Activated CD4-positive, alpha-beta memory T cell treated with anti-CD3 and anti-CD28 coated beads, Interleukin-2, amount 10 ng/mL, durations not matched to agents 7 days and 5 days (primary cell): ENCODE measurements around the gene FNDC1. TPM values are rescaled to one million over a fixed set of nuclear protein-coding genes. Genes with fewer than 3 reads are reported as not detected.

Experiments used
- CTCF ChIA-PET: fragments of 350-600 bp; sonication (Branson Sonifier 250); formaldehyde crosslinking; loops from one replicate; lab custom pipeline; 2021; ENCODE audit warnings: antibody characterized with exemption, inconsistent platforms; lab: Charles Lee
- POLR2A ChIA-PET: fragments of 350-600 bp; sonication (Branson Sonifier 250); formaldehyde crosslinking; loops from one replicate; lab custom pipeline; 2021; ENCODE audit warnings: antibody characterized with exemption; lab: Charles Lee
- DNase-seq: peaks from one replicate; pipeline ENCODE4 v3.0.0-alpha.2; 2020
- H3K27ac Mint-ChIP-seq: one replicate; pipeline ENCODE4 v1.8.0; 2021; ENCODE audit warnings: mild to moderate bottlenecking, mixed read lengths
- H3K27me3 Mint-ChIP-seq: one replicate; pipeline ENCODE4 v1.8.0; 2021; ENCODE audit warnings: mixed read lengths
- H3K36me3 Mint-ChIP-seq: one replicate; pipeline ENCODE4 v1.8.0; 2021; ENCODE audit warnings: low read depth, mixed read lengths
- H3K4me1 Mint-ChIP-seq: one replicate; pipeline ENCODE4 v1.8.0; 2021; ENCODE audit warnings: mixed read lengths
- H3K4me3 Mint-ChIP-seq: one replicate; pipeline ENCODE4 v1.8.0; 2021; ENCODE audit warnings: mild to moderate bottlenecking, mixed read lengths
- H3K9me3 Mint-ChIP-seq: one replicate; pipeline ENCODE4 v1.8.0; 2021; ENCODE audit warnings: mixed read lengths
- total RNA-seq, 2 experiments: library from RNA; stranded (reverse); gene quantifications; one replicate each; pipeline ENCODE4 v1.2.3, GENCODE V29; 2021

The FNDC1 gene
- total RNA-seq, 2 experiments from 2014 or later, result not detected

DNA sequence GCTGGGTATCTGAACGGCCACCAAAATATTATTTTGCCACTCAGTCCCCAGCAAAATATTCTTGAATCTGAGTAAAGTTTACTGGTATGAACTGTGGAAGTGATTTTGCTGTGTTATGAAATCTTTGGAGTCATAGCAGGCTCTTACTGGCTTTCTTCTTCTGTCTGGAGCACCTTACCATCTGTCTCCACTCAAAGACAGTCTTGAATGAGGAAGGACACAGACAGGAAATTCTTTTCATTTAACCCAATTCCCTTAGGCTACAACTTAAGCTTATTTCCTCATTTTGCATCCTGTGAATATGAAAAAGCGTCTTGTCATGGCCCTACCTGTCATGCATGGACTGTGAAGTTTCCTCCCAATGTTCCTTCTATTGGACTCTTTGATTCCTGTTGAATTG lies 24.7 kb downstream of the FNDC1 start:
- no peak for DNase-seq
- H3K27me3 Mint-ChIP-seq, result peaks cover 28% of the 10 kb centered on the region
- no peak overlapping the region for H3K27ac Mint-ChIP-seq
- no peaks in the 10 kb centered on the region for H3K36me3 Mint-ChIP-seq
- H3K4me3 Mint-ChIP-seq, result no peak overlapping the region
- ChIA-PET CTCF (no interaction called here), POLR2A (interaction anchor here (0.6 kb wide), 1 partner anchor 191 kb away, joined by 3 read pairs; no protein-coding TSS in a partner anchor)
- H3K4me1 Mint-ChIP-seq, result peaks cover 3% of the 10 kb centered on the region
- H3K9me3 Mint-ChIP-seq, result peaks cover 3% of the 10 kb centered on the region

DNA sequence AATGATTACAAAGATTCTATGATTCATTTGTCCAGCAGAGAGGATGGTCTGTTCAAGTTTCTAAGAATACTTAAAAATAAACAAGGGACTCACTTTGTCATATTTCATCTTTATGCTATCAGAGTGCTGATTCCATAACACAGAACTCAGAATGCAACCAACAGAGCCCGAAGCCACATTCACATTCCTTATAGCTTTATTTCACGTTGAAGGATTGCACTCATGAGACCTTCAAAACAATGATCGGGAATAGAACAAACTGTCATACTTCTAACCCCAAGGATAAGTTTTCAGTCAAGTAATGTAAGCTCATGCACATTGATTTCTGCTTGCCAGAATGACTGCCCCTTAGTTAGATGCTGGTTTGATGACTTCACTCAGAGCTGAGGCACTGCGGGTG lies 25.2 kb downstream of the FNDC1 start:
- CTCF ChIA-PET, result no interaction called here
- POLR2A ChIA-PET, result no interaction called here
- peaks cover 3% of the 10 kb centered on the region for H3K9me3 Mint-ChIP-seq
- H3K27me3 Mint-ChIP-seq, result peaks cover 28% of the 10 kb centered on the region
- H3K4me1 Mint-ChIP-seq, result peaks cover 3% of the 10 kb centered on the region
- H3K4me3 Mint-ChIP-seq, result no peak overlapping the region
- H3K36me3 Mint-ChIP-seq, result no peaks in the 10 kb centered on the region
- no peak overlapping the region for H3K27ac Mint-ChIP-seq
- no peak for DNase-seq

DNA sequence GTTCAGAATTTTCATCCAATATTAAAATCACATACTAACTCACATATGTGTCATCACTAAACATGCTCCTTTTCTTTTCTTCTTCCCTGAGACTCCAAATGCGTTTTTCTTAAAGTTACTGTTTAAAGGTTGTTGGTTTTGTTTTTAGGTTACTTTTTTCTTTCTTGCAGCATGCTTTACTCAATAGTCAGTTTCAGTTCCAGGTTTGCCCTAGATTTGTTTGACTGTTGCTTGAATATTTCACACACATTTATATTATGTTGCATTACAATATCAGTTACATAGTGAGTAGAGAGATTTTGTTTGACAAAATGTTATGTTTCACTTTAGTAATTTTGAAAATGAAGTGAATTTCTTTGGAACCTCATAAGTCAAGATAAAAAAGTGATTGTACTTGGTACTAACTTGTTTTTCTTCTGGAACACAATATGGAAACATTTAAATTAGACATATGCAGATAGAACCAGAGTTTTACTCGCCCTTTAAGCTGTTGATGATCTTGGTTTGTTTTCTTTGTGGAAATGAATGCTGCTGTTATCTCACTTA lies 27.3 kb downstream of the FNDC1 start:
- DNase-seq, result no peak
- H3K36me3 Mint-ChIP-seq, result no peaks in the 10 kb centered on the region
- ChIA-PET POLR2A (no interaction called here), CTCF (no interaction called here)
- no peaks in the 10 kb centered on the region for H3K4me1 Mint-ChIP-seq
- no peak overlapping the region for H3K27ac Mint-ChIP-seq
- no peak overlapping the region for H3K4me3 Mint-ChIP-seq
- peaks cover 39% of the 10 kb centered on the region for H3K27me3 Mint-ChIP-seq
- no peaks in the 10 kb centered on the region for H3K9me3 Mint-ChIP-seq

DNA sequence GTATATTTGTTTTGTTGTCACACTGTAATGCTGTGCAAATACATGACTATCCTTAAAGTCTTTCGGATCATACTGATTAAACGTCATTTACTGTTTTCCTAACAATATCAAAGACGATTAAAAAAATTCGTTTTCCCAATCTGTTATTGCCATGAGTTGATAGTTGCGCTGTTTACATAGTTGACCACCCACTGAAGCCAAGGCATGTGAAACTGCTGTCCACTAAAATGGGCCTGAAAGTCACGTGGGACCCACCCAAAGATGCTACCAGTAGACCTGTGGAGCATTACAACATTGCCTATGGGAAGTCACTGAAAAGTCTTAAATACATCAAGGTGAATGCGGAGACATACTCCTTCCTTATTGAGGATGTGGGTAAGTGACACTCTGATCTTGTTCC lies 28.1 kb downstream of the FNDC1 start:
- H3K9me3 Mint-ChIP-seq, result no peaks in the 10 kb centered on the region
- H3K27me3 Mint-ChIP-seq, result peaks cover 42% of the 10 kb centered on the region
- ChIA-PET CTCF (no interaction called here), POLR2A (no interaction called here)
- no peak overlapping the region for H3K4me3 Mint-ChIP-seq
- H3K4me1 Mint-ChIP-seq, result no peaks in the 10 kb centered on the region
- no peaks in the 10 kb centered on the region for H3K36me3 Mint-ChIP-seq
- H3K27ac Mint-ChIP-seq, result no peak overlapping the region
- no peak for DNase-seq

DNA sequence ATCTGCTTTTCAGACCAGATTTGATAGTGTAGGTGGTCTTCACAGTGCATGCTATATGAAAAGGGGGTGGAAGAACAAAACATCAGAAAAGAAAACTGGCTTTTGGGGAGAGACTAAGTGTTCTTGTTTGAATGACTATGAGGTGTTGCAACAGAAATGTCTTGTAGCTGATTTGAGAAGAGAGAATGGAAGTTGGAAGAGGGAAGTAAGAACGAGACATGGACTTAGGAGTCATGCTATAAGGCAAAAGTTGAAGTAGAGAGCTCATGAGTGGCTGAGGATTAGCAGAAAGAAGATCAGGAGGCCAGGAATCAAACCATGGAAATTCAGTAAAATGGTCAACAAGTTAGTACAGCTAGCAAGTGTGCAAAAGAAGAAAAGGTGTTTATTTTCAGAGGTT lies 32.1 kb downstream of the FNDC1 start:
- Mint-ChIP-seq H3K4me3 (no peak overlapping the region), H3K27me3 (peaks cover 22% of the 10 kb centered on the region), H3K27ac (no peak overlapping the region), H3K36me3 (no peaks in the 10 kb centered on the region), H3K9me3 (no peaks in the 10 kb centered on the region), H3K4me1 (peaks cover 2% of the 10 kb centered on the region)
- DNase-seq, result no peak
- CTCF ChIA-PET, result no interaction called here
- POLR2A ChIA-PET, result no interaction called here

DNA sequence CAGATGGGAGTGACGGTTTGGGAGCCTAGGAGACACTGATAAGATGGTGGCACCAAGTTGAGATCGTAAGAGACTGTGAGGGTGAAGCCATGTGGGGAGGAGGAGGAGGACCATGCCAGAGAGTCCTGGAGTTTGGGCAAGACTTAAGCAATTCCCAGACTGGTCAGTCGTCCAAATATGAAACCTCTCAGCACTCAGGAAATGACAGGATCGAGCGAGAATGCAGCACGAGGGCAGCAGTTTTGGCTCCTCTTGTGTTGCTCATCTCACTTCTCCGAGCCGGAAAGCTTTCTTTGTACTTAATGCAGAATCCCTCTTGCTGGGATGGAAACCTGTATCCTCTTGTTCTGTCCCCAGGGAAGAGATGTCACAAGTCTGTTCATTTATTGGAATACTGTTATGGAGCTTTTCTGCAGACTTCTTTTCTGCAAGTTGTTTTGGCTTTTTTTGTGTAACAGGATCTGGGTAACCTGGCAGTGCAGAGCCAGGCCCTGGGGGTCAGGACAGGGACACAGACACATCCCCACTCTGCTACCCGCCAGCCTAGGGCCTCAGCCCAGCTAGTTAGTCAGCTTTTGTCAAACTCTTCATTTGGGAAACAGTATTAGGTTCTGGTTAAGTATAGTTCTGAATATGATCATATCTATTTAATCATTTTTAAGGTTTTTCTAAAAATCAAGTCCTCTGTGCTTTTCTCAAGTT lies 34.3 kb downstream of the FNDC1 start:
- no peaks in the 10 kb centered on the region for H3K9me3 Mint-ChIP-seq
- POLR2A ChIA-PET, result no interaction called here
- DNase-seq, result no peak
- no peak overlapping the region for H3K27ac Mint-ChIP-seq
- peaks cover 14% of the 10 kb centered on the region for H3K27me3 Mint-ChIP-seq
- no peaks in the 10 kb centered on the region for H3K36me3 Mint-ChIP-seq
- H3K4me1 Mint-ChIP-seq, result peaks cover 2% of the 10 kb centered on the region
- no peak overlapping the region for H3K4me3 Mint-ChIP-seq
- CTCF ChIA-PET, result no interaction called here

DNA sequence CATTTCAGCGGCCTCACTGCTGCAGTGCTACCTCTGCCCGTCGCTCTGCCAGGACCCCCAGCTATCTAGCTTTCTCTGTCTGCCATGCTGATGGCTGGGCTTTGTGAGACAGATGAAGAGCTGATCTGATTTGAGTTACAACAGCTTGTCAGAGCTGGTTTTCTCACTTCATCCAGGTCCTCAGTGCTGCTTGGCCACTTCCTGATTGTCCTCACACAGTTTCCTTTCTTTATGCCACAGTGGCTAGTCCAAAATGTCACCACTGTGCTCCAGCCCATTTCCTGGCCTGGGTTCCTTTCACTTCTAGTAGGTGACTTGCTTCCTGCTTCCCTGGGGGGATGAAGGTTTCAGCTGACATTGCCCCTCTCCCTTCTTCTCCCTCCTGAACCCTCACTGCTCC lies 35.4 kb downstream of the FNDC1 start:
- Mint-ChIP-seq H3K36me3 (no peaks in the 10 kb centered on the region), H3K27me3 (peaks cover 14% of the 10 kb centered on the region), H3K27ac (no peak overlapping the region), H3K4me3 (no peak overlapping the region), H3K4me1 (peaks cover 2% of the 10 kb centered on the region), H3K9me3 (no peaks in the 10 kb centered on the region)
- CTCF ChIA-PET, result no interaction called here
- POLR2A ChIA-PET, result no interaction called here
- DNase-seq, result no peak

DNA sequence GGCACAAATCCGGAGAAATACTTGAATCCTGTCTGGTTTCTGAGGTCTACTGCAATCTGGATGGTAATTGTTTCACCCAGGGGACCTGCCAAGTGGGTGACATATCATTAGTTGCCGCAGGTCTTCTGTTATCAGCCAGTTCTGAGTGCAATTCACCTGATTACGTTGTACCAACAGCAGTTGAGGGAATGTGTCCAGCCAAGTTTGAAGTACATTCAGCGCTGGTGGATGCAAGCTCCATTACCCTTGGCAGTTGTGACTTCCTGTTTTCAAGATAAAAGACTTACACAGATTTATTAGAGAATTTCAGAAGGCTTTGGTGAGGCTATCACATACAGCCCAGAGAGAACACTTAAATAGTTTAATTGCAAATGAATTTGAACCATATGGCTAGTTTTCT lies 42.8 kb downstream of the FNDC1 start:
- H3K4me1 Mint-ChIP-seq, result no peaks in the 10 kb centered on the region
- H3K27ac Mint-ChIP-seq, result no peak overlapping the region

DNA sequence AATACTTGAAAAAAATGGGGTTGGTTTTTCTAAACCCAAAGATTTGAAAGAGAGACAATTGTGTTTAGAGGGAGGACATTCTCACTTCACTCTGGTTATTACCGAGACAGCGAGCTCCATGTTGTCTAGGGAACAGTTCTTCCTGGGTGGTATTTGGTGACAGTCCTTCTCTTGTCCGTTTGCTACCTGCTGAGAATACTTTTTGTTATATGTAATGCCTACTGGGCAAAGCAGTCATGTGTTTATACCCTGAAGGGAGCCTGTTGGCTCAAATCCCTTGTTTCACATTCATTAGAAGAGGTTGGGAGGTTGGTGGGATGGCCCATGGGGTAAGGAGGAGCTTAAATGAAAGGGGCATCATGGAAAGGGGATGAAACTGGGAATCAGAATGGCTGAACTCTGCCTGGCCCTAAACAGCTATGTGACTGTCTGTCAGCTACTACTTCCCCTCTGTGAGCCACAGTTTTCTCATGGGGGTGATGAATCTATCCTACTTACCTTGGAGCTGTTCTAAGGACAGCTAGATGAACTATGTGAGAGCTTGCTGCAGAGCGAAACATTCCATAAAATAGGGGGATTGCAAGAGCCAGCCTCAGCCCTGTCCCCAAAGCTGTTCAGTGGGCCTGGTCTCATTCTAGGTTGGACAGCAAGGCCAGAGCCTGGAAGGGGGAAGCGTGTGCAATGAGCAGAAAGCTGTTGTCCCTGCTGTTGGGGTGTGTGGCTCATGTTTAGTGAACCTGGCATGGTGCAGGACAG lies 43.5 kb downstream of the FNDC1 start:
- peaks cover 9% of the 10 kb centered on the region for H3K27me3 Mint-ChIP-seq
- H3K4me1 Mint-ChIP-seq, result no peaks in the 10 kb centered on the region
- H3K9me3 Mint-ChIP-seq, result no peaks in the 10 kb centered on the region
- ChIA-PET CTCF (interaction anchor here (1.5 kb wide), 1 partner anchor 38 kb away, joined by 4 read pairs; no protein-coding TSS in a partner anchor), POLR2A (no interaction called here)
- no peak for DNase-seq
- H3K36me3 Mint-ChIP-seq, result no peaks in the 10 kb centered on the region
- no peak overlapping the region for H3K27ac Mint-ChIP-seq
- no peak overlapping the region for H3K4me3 Mint-ChIP-seq

More for the DNA sequence above, 42.8 kb downstream of the FNDC1 start:
- ChIA-PET POLR2A (no interaction called here), CTCF (no interaction called here)
- H3K4me3 Mint-ChIP-seq, result no peak overlapping the region
- H3K36me3 Mint-ChIP-seq, result no peaks in the 10 kb centered on the region
- DNase-seq, result no peak
- peaks cover 9% of the 10 kb centered on the region for H3K27me3 Mint-ChIP-seq
- no peaks in the 10 kb centered on the region for H3K9me3 Mint-ChIP-seq

DNA sequence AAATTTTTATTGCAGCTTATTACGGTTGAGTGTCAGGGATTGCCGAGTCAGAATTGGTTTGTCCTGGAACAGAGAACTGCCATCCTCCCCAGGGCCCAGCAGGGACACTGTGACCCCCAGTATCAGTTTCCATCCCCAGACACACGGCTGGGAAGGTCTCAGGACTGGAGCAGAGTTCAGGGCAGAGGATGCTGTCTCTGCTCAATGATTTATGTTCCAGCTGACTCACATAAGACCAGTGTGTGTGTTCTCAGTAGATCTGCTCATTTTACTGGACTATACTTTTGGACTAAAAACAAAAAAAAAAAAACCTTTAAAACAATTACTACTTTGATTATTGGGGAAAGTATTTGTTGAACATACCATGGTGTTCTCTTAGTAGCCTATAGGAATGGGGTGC lies 44.2 kb downstream of the FNDC1 start:
- Mint-ChIP-seq H3K36me3 (no peaks in the 10 kb centered on the region), H3K9me3 (no peaks in the 10 kb centered on the region), H3K4me1 (no peaks in the 10 kb centered on the region), H3K4me3 (no peak overlapping the region), H3K27ac (no peak overlapping the region), H3K27me3 (peaks cover 12% of the 10 kb centered on the region)
- no peak for DNase-seq
- CTCF ChIA-PET, result interaction anchor here (1.5 kb wide), 1 partner anchor 39 kb away, joined by 4 read pairs; no protein-coding TSS in a partner anchor
- POLR2A ChIA-PET, result no interaction called here

DNA sequence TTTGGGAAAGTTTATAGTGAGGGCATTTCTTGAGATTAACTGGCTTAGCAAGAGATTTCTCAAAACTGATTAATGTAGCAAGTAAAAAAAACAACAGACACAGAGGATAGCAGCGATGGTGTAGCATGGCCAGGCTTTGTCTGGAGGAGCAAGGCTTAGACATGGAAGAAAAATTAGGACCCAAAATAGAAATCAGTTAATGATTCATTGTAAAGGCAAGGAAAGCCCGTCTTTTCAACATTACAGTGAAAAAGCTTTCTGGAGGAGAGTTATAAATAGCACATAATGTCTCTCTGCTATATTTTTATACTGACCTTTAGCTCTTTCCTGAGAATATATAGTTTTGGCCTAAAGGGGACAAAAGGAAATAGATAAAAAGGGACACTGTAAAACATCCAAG lies 45.1 kb downstream of the FNDC1 start:
- Mint-ChIP-seq H3K4me1 (no peaks in the 10 kb centered on the region), H3K36me3 (no peaks in the 10 kb centered on the region), H3K9me3 (no peaks in the 10 kb centered on the region), H3K4me3 (no peak overlapping the region), H3K27ac (no peak overlapping the region), H3K27me3 (peaks cover 15% of the 10 kb centered on the region)
- CTCF ChIA-PET, result interaction anchor here (1.5 kb wide), 1 partner anchor 40 kb away, joined by 4 read pairs; no protein-coding TSS in a partner anchor
- POLR2A ChIA-PET, result no interaction called here
- DNase-seq, result no peak

DNA sequence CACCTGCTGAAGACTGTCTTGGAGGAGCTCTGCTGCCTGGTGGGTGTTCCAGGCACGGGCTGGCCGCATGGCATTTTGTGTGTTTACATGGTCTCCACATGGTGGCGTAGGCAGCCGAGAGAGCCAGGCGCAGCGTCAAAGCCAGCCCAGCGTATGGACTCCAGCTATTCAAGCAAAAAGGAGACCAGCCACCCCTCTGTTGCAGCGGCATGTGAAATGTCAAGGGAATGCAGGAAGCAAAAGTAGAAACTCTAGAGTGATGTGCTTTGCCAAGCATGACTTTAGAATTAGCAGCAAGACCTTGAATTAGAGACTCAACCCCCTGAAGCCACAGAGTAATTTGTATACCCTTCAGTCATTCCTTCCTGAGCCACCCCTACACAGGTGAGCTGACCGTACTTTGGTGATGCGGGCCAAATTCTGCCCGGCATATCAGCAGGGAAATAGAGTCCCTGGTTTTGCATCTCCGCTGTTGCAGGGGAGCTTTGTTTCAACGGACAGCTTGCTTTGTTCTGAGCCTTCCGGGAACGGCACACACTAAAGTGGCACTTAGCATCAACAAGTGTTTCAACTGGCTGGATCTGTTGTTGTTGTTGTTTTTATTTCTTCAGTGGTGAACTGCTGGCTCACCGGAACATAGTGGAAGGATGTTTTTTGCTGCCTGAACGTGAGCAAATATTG lies 48.5 kb downstream of the FNDC1 start:
- POLR2A ChIA-PET, result no interaction called here
- H3K4me3 Mint-ChIP-seq, result no peak overlapping the region

DNA sequence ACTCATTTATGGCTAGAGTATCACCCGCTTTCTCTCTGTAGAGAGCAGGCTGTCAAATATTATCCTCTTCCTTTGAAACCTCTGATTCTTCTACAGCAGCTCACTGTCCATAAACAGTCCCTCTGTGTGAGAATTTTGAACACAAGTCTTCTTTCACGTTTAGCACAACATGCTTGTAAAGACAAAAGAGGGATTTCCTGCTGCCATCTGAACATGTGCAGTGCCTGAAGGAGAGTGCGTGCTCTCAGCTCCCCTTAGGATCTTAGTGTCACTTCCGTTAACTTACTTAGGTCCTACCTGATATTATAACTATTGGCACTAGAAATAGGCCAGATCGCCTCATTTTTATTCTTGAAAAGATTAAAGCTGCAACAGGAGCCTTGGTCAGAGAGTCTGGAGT lies 50.9 kb downstream of the FNDC1 start:
- no peaks in the 10 kb centered on the region for H3K36me3 Mint-ChIP-seq
- DNase-seq, result no peak
- no peaks in the 10 kb centered on the region for H3K9me3 Mint-ChIP-seq
- H3K4me3 Mint-ChIP-seq, result no peak overlapping the region
- H3K4me1 Mint-ChIP-seq, result peaks cover 2% of the 10 kb centered on the region
- H3K27me3 Mint-ChIP-seq, result peaks cover 38% of the 10 kb centered on the region
- CTCF ChIA-PET, result interaction anchor here (0.7 to 1.4 kb wide), 2 partner anchors 33 to 46 kb away, joined by 3 to 4 read pairs; no protein-coding TSS in a partner anchor
- POLR2A ChIA-PET, result no interaction called here
- H3K27ac Mint-ChIP-seq, result no peak overlapping the region

More for the DNA sequence above, 48.5 kb downstream of the FNDC1 start:
- no peaks in the 10 kb centered on the region for H3K36me3 Mint-ChIP-seq
- peaks cover 2% of the 10 kb centered on the region for H3K4me1 Mint-ChIP-seq
- H3K9me3 Mint-ChIP-seq, result no peaks in the 10 kb centered on the region
- CTCF ChIA-PET, result interaction anchor here (0.9 to 1.6 kb wide), 3 partner anchors 35 to 437 kb away, joined by 4 to 5 read pairs (median 5); no protein-coding TSS in a partner anchor
- H3K27ac Mint-ChIP-seq, result no peak overlapping the region
- DNase-seq, result no peak
- peaks cover 29% of the 10 kb centered on the region for H3K27me3 Mint-ChIP-seq
